Right atrium auricular region (tissue), 2 donors: ENCODE data around the gene SIRPB2. TPM values are rescaled to one million over a fixed set of nuclear protein-coding genes. Genes with fewer than 3 reads are reported as not detected.

Experiments used
- DNase-seq: peaks from one replicate; pipeline ENCODE4 v3.0.0-alpha.2; 2019; ENCODE audit warnings: low spot score
- H3K27ac ChIP-seq, 2 donors: fragments of 200-600 bp; sonication (generic); 1 replicate in 1 of 2; 2 replicates in 1 of 2; pipeline ENCODE4 v1.5.1; 2016 to 2019
- H3K27me3 ChIP-seq, 2 donors: fragments of 200-600 bp; sonication (generic); one replicate each; pipeline versions ENCODE4 v1.5.1 to v1.6.0; 2017 to 2019
- H3K36me3 ChIP-seq: fragments of 200-600 bp; sonication (generic); one replicate; pipeline ENCODE4 v1.5.1; 2016
- H3K4me1 ChIP-seq, 2 donors: fragments of 200-600 bp; sonication (generic); one replicate each; pipeline versions ENCODE4 v1.5.1 to v1.6.0; 2017 to 2019
- H3K4me3 ChIP-seq, 2 donors: fragments of 200-600 bp; sonication (generic); 1 replicate in 1 of 2; 2 replicates in 1 of 2; pipeline ENCODE4 v1.5.1; 2017 to 2019; ENCODE audit warnings: mild to moderate bottlenecking in 1 of 2, moderate library complexity in 1 of 2
- H3K9me3 ChIP-seq, 2 donors: fragments of 200-600 bp; sonication (generic); one replicate each; pipeline ENCODE4 v1.5.1; 2019
- total RNA-seq, 2 donors: library from RNA; depleted of rRNA; stranded (reverse); fragments of >200 nt; gene quantifications; one replicate each; pipeline ENCODE4 v1.1.0, GENCODE V29; 2016
- TF ChIP-seq, protein P1 (sequence below), 2 donors: fragments of 200-600 bp; sonication (generic); IDR thresholded peaks; one replicate each; pipeline ENCODE4 v1.5.1; 2019; ENCODE audit warnings: antibody characterized with exemption in 2 of 2

SIRPB2 gene
- total RNA-seq, 2 donors from 2014 or later, result 2.6 to 4.4 TPM

DNA sequence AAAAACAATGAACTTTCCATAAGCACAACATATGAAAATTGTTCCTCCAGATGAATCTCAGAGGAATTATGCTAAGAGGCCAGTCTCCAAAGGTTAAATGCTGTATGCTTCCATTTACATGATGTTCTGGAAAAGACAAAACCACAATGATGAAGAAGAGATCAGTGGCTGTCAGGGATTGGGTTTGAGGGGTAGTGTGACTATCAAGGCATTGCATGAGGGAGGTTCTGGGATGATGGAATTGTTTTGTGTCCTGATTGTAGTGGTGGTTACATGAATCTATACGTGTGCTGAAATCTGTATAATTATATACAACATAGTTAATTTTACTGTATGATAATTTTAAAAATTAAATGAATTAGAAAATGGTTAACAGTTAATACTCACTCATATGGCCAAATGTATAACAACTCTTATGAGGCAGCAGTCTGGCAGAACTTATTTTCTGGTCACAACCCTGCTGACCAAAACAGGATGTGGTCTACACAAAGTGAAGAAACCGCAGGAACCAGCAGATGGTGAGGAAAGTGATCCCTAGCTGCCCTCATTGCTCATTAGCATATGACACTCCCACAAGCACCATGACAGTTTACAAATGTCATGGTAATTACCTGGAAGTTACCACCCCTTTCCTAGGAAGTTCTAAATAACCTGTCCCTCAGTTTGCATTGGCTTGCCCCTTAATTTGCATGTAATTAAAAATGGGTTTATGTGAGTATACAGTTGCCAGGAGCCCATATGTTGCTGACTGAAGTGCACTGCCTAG, 56.5 kb downstream of the SIRPB2 start:
- H3K36me3 ChIP-seq, result no peaks in the 10 kb centered on the region
- DNase-seq, result no peak
- no peak overlapping the region for H3K4me3 ChIP-seq
- H3K4me1 ChIP-seq, result no peaks in the 10 kb centered on the region
- TF ChIP-seq, protein P1, sequence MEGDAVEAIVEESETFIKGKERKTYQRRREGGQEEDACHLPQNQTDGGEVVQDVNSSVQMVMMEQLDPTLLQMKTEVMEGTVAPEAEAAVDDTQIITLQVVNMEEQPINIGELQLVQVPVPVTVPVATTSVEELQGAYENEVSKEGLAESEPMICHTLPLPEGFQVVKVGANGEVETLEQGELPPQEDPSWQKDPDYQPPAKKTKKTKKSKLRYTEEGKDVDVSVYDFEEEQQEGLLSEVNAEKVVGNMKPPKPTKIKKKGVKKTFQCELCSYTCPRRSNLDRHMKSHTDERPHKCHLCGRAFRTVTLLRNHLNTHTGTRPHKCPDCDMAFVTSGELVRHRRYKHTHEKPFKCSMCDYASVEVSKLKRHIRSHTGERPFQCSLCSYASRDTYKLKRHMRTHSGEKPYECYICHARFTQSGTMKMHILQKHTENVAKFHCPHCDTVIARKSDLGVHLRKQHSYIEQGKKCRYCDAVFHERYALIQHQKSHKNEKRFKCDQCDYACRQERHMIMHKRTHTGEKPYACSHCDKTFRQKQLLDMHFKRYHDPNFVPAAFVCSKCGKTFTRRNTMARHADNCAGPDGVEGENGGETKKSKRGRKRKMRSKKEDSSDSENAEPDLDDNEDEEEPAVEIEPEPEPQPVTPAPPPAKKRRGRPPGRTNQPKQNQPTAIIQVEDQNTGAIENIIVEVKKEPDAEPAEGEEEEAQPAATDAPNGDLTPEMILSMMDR (IDR thresholded peaks at IDR 0.05), result no peak
- H3K27me3 ChIP-seq, result no peaks in the 10 kb centered on the region
- no peaks in the 10 kb centered on the region for H3K9me3 ChIP-seq
- H3K27ac ChIP-seq, result no peak overlapping the region

- no peaks in the 10 kb centered on the region for H3K4me1 ChIP-seq
- H3K27ac ChIP-seq, result no peak overlapping the region
- H3K27me3 ChIP-seq, result no peaks in the 10 kb centered on the region
- no peak for DNase-seq
- no peak overlapping the region for H3K4me3 ChIP-seq
- TF ChIP-seq, protein P1 (IDR thresholded peaks at IDR 0.05), result no peak
- H3K9me3 ChIP-seq, result no peaks in the 10 kb centered on the region
- H3K36me3 ChIP-seq, result no peaks in the 10 kb centered on the region
These were observed 60.1 kb downstream of the SIRPB2 start for GRCh38 chr20:1431158-1431557.

- no peak for DNase-seq
- no peaks in the 10 kb centered on the region for H3K4me1 ChIP-seq
These were observed 61.2 kb downstream of the SIRPB2 start for GRCh38 chr20:1430004-1430451.

DNA sequence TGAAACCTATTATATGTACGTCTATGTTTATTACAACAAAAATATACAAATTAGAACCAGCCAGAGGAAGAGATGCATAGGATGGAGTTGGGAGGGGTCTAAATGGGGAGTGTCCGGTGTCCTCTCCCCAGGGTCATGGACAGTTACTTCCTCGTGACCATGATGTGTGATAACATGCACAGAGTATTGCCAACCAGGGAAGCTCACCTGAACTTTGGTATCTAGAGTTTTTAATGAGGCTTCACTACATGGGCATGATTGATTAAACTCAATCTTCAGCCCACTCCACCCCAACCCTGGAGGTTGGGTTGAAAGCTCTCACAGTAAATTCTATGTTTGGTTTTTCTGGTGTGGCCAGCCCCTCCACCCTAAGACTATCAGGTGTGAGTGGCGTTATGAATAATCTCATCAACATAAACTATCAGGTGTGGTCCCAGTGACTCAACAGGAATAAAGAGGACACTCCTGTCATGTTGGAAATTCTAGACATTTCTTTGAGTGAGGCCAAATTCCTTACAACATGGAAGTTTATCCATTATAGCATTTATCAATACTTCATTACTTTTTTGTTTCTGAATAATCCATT, 62.0 kb downstream of the SIRPB2 start:
- no peak overlapping the region for H3K4me3 ChIP-seq
- no peaks in the 10 kb centered on the region for H3K27me3 ChIP-seq
- no peaks in the 10 kb centered on the region for H3K9me3 ChIP-seq
- H3K36me3 ChIP-seq, result no peaks in the 10 kb centered on the region
- H3K27ac ChIP-seq, result no peak overlapping the region
- no peaks in the 10 kb centered on the region for H3K4me1 ChIP-seq
- TF ChIP-seq, protein P1 (IDR thresholded peaks at IDR 0.05), result no peak
- no peak for DNase-seq

More at GRCh38 chr20:1430004-1430451, 61.2 kb downstream of the SIRPB2 start:
- Histone ChIP-seq H3K9me3 (no peaks in the 10 kb centered on the region), H3K4me3 (no peak overlapping the region), H3K27ac (no peak overlapping the region), H3K27me3 (no peaks in the 10 kb centered on the region), H3K36me3 (no peaks in the 10 kb centered on the region)
- TF ChIP-seq, protein P1 (IDR thresholded peaks at IDR 0.05), result no peak

DNA sequence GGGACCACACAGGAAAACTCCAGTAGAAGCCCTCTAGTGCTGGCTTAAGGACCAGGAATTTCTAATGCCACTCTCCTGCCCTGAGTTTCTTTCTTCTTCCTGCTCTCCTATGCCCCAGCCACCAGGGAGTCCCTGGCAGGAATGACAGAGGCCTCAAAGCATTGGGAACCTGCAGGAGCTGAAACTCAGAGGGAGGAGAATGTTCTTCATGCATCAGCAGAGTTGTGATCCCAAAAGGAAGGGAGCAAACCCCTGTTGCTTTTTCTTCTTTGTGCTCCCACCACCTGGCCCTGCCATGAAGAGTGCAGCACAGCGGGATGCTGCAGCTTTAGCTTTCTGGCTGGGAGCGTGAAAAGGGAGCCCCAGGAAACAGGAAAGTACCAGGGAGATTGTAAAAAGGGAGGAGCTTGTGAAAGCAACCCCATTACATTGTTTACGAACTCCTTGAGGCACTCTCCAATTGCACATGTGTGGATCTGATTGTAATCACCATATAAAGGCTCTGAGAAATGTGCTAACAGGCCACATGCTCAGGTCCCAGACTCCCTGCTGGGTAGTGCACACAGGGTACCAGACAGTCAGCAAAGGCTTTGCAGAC, 63.7 kb downstream of the SIRPB2 start:
- Histone ChIP-seq H3K27me3 (no peaks in the 10 kb centered on the region), H3K36me3 (no peaks in the 10 kb centered on the region), H3K4me3 (no peak overlapping the region), H3K4me1 (no peaks in the 10 kb centered on the region), H3K9me3 (no peaks in the 10 kb centered on the region), H3K27ac (no peak overlapping the region)
- DNase-seq, result no peak
- TF ChIP-seq, protein P1 (IDR thresholded peaks at IDR 0.05), result no peak
